Gastrocnemius medialis (tissue), 4 donors: ENCODE measurements around the gene AFG1L. TPM values are rescaled to one million over a fixed set of nuclear protein-coding genes. Genes with fewer than 3 reads are reported as not detected.
"Not testable (repeated sequence)": the region's sequence is repeated elsewhere in the genome, so short reads cannot be mapped to it uniquely, and the experiment has no call there.

Experiments used
- ATAC-seq, 2 donors: fragments of 150-250 bp; one replicate each; pipeline ENCODE4 v1.9.1; 2016
- DNase-seq, 2 donors: peaks; one replicate each; pipeline ENCODE4 v3.0.0-alpha.2; 2019
- H3K27ac ChIP-seq, 4 donors: fragments of 200-600 bp; sonication (generic); 1 replicate in 1 of 4; 2 replicates in 3 of 4; pipeline ENCODE4 v1.5.1; 2016 to 2018; ENCODE audit warnings: mild to moderate bottlenecking in 2 of 4, moderate library complexity in 1 of 4
- H3K27me3 ChIP-seq, 3 donors: fragments of 200-600 bp; sonication (generic) in 2 of 3; 1 replicate in 1 of 3; 2 replicates in 2 of 3; pipeline versions ENCODE4 v1.5.1 to v1.6.0; 2016 to 2019; ENCODE audit warnings: mild to moderate bottlenecking in 1 of 3, moderate library complexity in 1 of 3
- H3K36me3 ChIP-seq, 2 donors: fragments of 200-600 bp; sonication (generic) in 1 of 2; one replicate each; pipeline ENCODE4 v1.5.1; 2017 to 2018
- H3K4me1 ChIP-seq, 2 donors: fragments of 200-600 bp; sonication (generic) in 1 of 2; one replicate each; pipeline ENCODE4 v1.5.1; 2016 to 2017; ENCODE audit warnings: mild to moderate bottlenecking in 2 of 2
- H3K4me3 ChIP-seq, 4 donors: fragments of 200-600 bp; sonication (generic) in 3 of 4; 1 replicate in 1 of 4; 2 replicates in 3 of 4; pipeline ENCODE4 v1.5.1; 2016 to 2019; ENCODE audit warnings: mild to moderate bottlenecking in 2 of 4
- H3K9me3 ChIP-seq, 3 donors: fragments of 200-600 bp; sonication (generic) in 2 of 3; 1 replicate in 1 of 3; 2 replicates in 2 of 3; pipeline ENCODE4 v1.5.1; 2016 to 2019
- CTCF ChIP-seq, 5 experiments: fragments of 450-650 bp in 3 of 5; fragments of 200-600 bp in 2 of 5; sonication (generic) in 2 of 5; IDR thresholded peaks in 4 of 5; conservative IDR thresholded peaks in 1 of 5; 1 replicate in 4 of 5; 2 replicates in 1 of 5; pipeline ENCODE4 v1.5.1; 2016 to 2019; ENCODE audit warnings: antibody characterized with exemption in 5 of 5, mild to moderate bottlenecking in 3 of 5, moderate library complexity in 3 of 5
- POLR2A ChIP-seq, 2 donors: fragments of 450-650 bp; IDR thresholded peaks; one replicate each; pipeline ENCODE4 v1.6.1; 2017; ENCODE audit warnings: antibody characterized with exemption in 2 of 2, mild to moderate bottlenecking in 2 of 2, moderate library complexity in 2 of 2
- in situ Hi-C, 4 donors: fragments of 200-750 bp; cut with MboI; loops; one replicate each; pipeline versions ENCODE4 v1.15.0 to v1.8.0; 2017; ENCODE audit warnings: low sequenced_read_pairs in 4 of 4
- intact Hi-C: fragments of 100-400 bp; cut with DNase I; formaldehyde crosslinking; loops from one replicate; pipeline ENCODE4 v1.15.1; 2023; ENCODE audit warnings: low total_unique reads
- total RNA-seq, 4 donors: library from RNA; depleted of rRNA; stranded (reverse); fragments of >200 nt; gene quantifications; one replicate each; pipeline versions ENCODE4 v1.1.0 to v1.2.3, GENCODE V29; 2016

Gene AFG1L
- total RNA-seq, 4 donors from 2014 or later, result 2.1 to 7.0 (median 2.6) TPM

- Histone ChIP-seq H3K27me3 (no peaks in the 10 kb centered on the region), H3K4me1 (peaks cover 12 to 14% of the 10 kb centered on the region in 2 donors), H3K27ac (peak overlapping the region; percentile 88 to 96 (median 92)), H3K9me3 (no peaks in the 10 kb centered on the region), H3K4me3 (peak overlapping the region; percentile 79 to 91 (median 82)), H3K36me3 (no peaks in the 10 kb centered on the region)
- ATAC-seq, result peak; percentile 74 to 78
- in situ Hi-C loops (loop anchor here in 1 of 4 donors (25.0 kb wide), 1 partner anchor 818 kb away; no protein-coding TSS in a partner anchor), intact Hi-C loops (loop anchor here (1.0 kb wide), 1 partner anchor 33 kb away; the partner anchor contains the start of gene SNX3)
- no peak for TF ChIP-seq POLR2A (IDR thresholded peaks at IDR 0.05)
- no peak for TF ChIP-seq CTCF (IDR thresholded peaks at IDR 0.05 in 4 of 5, conservative IDR thresholded peaks at IDR 0.05 in 1 of 5)
- no peak for DNase-seq
These were observed 542 bp upstream of the AFG1L start for GRCh38 chr6:108294297-108294726.

GRCh38 chr6:108295676-108296075 is 822 bp downstream of the AFG1L start:
- intact Hi-C loops, result no loop called here
- in situ Hi-C loops, result loop anchor here in 1 of 4 donors (25.0 kb wide), 1 partner anchor 817 kb away; no protein-coding TSS in a partner anchor
- Histone ChIP-seq H3K36me3 (no peaks in the 10 kb centered on the region), H3K27me3 (no peaks in the 10 kb centered on the region), H3K27ac (peak overlapping the region; percentile 88 to 96 (median 92)), H3K4me3 (peak overlapping the region; percentile 79 to 91 (median 82)), H3K9me3 (no peaks in the 10 kb centered on the region), H3K4me1 (peaks cover 22 to 23% of the 10 kb centered on the region in 2 donors)
- TF ChIP-seq POLR2A (IDR thresholded peaks at IDR 0.05) (no peak), CTCF (IDR thresholded peaks at IDR 0.05 in 4 of 5, conservative IDR thresholded peaks at IDR 0.05 in 1 of 5) (no peak)
- ATAC-seq (no peak), DNase-seq (no peak)

GRCh38 chr6:108302386-108302785 is 7.5 kb downstream of the AFG1L start:
- intact Hi-C loops, result no loop called here
- H3K27me3 ChIP-seq, result no peaks in the 10 kb centered on the region
- in situ Hi-C loops, result no loop called here
- no peak overlapping the region for H3K27ac ChIP-seq
- H3K4me3 ChIP-seq, result no peak overlapping the region
- no peak for DNase-seq
- H3K4me1 ChIP-seq, result peaks cover 10 to 12% of the 10 kb centered on the region in 2 donors
- no peak for ATAC-seq
- no peaks in the 10 kb centered on the region for H3K36me3 ChIP-seq
- H3K9me3 ChIP-seq, result no peaks in the 10 kb centered on the region
- TF ChIP-seq CTCF (IDR thresholded peaks at IDR 0.05 in 4 of 5, conservative IDR thresholded peaks at IDR 0.05 in 1 of 5) (no peak), POLR2A (IDR thresholded peaks at IDR 0.05) (no peak)

- Histone ChIP-seq H3K4me3 (no peak overlapping the region), H3K27me3 (no peaks in the 10 kb centered on the region), H3K36me3 (no peaks in the 10 kb centered on the region), H3K4me1 (peaks cover 5 to 7% of the 10 kb centered on the region in 2 donors), H3K27ac (no peak overlapping the region), H3K9me3 (no peaks in the 10 kb centered on the region)
- no peak for TF ChIP-seq POLR2A (IDR thresholded peaks at IDR 0.05)
- TF ChIP-seq CTCF (IDR thresholded peaks at IDR 0.05 in 4 of 5, conservative IDR thresholded peaks at IDR 0.05 in 1 of 5), result no peak
- in situ Hi-C loops (no loop called here), intact Hi-C loops (no loop called here)
- DNase-seq (no peak), ATAC-seq (no peak)
These were observed 9.8 kb downstream of the AFG1L start for GRCh38 chr6:108304646-108305045.

- H3K27ac ChIP-seq, H3K27me3 ChIP-seq, ATAC-seq, intact Hi-C loops, H3K4me3 ChIP-seq, DNase-seq, H3K4me1 ChIP-seq, in situ Hi-C loops, H3K9me3 ChIP-seq, H3K36me3 ChIP-seq: not testable (repeated sequence)
These were observed 13.8 kb downstream of the AFG1L start for GRCh38 chr6:108308641-108309040.
